GM10248 (cell line): ENCODE results near the gene AKAP5.
A peak's percentile ranks its signal among the peaks of the same experiment; 100 is the strongest.

Experiments used
- CTCF ChIA-PET: fragments of 300-600 bp; sonication (Branson Sonifier 250); formaldehyde crosslinking; extraction: SDS; loops from one replicate; lab custom pipeline; 2021; ENCODE audit warnings: antibody characterized with exemption; lab: Yijun Ruan, JAX
- POLR2A ChIA-PET: fragments of 350-650 bp; sonication (Branson Sonifier 250); formaldehyde crosslinking; extraction: SDS; loops from one replicate; lab custom pipeline; 2020; ENCODE audit warnings: antibody characterized with exemption; lab: Yijun Ruan, JAX
- DNase-seq: peaks from one replicate; pipeline ENCODE4 v3.0.0; 2012; ENCODE audit errors: extremely low spot score
- TF ChIP-seq, protein P1 (sequence below): IDR thresholded peaks from 2 replicates; pipeline ENCODE4 v1.5.1; 2012; ENCODE audit warnings: mild to moderate bottlenecking, low read depth; ENCODE audit errors: extremely low read depth, missing control alignments, control extremely low read depth

Gene AKAP5

DNA sequence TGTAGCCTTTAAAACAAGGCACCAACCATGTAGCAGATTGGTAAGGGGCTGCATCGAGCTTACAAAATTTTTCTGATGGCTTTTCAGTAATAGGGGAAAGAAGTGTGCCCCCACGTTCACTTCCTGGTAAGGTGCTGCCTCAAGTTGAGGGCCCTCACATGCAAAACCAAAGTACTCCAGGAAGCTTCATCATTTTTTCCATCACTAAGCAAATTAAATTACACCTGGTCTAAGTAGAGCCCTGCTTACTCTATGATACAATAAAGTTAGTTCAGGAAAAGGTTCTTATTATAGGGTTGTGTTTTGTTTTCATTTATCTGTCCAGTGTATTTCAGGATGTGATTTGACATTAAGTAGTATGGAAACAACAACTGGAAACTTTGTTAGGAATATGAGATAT is 15.0 kb upstream of the AKAP5 start:
- DNase-seq = no peak
- TF ChIP-seq, protein P1, sequence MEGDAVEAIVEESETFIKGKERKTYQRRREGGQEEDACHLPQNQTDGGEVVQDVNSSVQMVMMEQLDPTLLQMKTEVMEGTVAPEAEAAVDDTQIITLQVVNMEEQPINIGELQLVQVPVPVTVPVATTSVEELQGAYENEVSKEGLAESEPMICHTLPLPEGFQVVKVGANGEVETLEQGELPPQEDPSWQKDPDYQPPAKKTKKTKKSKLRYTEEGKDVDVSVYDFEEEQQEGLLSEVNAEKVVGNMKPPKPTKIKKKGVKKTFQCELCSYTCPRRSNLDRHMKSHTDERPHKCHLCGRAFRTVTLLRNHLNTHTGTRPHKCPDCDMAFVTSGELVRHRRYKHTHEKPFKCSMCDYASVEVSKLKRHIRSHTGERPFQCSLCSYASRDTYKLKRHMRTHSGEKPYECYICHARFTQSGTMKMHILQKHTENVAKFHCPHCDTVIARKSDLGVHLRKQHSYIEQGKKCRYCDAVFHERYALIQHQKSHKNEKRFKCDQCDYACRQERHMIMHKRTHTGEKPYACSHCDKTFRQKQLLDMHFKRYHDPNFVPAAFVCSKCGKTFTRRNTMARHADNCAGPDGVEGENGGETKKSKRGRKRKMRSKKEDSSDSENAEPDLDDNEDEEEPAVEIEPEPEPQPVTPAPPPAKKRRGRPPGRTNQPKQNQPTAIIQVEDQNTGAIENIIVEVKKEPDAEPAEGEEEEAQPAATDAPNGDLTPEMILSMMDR = no peak
- ChIA-PET POLR2A (no interaction called here), CTCF (interaction anchor here (1.0 to 4.6 kb wide), 5 partner anchors 13 to 29 kb away, joined by 3 to 25 read pairs (median 6); no protein-coding TSS in a partner anchor)

DNA sequence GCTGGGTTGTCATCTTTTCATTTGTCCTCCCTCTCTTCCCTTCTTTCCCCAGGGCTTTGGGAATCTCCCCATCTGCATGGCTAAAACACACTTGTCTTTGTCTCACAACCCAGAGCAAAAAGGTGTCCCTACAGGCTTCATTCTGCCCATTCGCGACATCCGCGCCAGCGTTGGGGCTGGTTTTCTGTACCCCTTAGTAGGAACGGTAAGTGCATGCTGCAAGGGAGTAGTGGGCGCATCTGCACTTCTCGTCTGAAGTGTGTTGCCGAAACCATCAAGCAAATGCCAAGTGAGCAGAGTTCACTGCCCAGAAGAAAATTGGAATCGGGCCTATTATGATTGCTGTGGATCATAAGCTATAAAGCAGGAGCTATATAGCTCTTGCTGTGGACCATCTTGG is 10.6 kb upstream of the AKAP5 start:
- ChIA-PET CTCF (interaction anchor here (0.9 to 1.7 kb wide), 2 partner anchors 9 to 10 kb away, joined by 3 read pairs; no protein-coding TSS in a partner anchor), POLR2A (no interaction called here)
- DNase-seq = no peak
- TF ChIP-seq, protein P1 = no peak

DNA sequence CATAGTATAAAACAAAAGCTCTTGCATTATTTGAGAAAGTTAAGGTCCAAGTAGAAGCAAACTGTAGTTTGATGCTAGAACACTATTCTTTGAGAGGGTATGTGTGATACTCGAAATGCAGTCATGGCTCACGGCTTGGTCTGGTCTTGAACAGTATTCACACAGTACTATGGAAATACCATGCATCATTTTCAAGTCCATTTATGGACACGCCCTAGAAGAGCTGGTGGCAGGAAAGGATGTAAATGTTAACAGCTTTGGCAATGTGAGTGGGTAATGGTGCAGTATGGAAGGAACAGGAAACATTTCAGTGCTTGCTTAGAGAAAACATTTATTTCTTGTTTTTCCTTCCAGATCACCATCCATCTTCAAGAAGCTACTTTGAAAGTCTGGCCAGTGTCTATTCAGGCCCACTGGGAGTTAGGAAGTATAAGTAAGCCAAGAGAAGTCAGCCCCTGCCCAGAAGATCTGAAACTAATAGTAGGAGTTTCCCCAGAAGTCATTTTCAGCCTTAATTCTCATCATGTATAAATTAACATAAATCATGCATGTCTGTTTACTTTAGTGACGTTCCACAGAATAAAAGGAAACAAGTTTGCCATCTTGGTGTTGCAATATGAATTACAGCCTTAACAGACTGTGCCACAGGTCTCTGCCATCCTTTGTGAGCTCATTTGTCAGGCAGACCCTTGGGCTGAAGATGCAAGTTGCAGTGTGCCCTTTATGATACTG is 5.7 kb upstream of the AKAP5 start:
- ChIA-PET CTCF (interaction anchor here (1.1 to 2.7 kb wide), 8 partner anchors 10 to 116 kb away, joined by 3 to 13 read pairs (median 6); no protein-coding TSS in a partner anchor), POLR2A (interaction anchor here (0.9 kb wide), 1 partner anchor 10 kb away, joined by 6 read pairs; no protein-coding TSS in a partner anchor)
- TF ChIP-seq, protein P1 = no peak
- DNase-seq = no peak

DNA sequence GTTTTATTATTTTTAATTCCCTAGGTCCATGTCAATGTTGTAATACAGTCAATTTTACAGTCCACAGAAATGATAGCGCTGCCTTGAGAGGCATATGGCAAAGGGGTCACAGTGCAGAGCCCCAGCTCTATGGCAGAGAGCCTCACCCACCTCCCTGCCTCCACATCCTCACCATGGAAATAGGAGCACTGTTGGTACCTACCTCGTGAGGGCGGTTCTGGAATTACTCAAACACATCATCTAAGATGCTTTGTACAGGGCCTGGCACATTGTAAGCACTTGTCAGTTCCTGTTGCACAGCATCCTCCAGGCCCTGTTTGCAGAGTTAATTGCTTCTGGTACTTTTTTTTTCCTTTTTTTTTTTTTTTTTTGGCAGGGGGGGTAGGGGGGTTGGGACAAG is 4.1 kb upstream of the AKAP5 start:
- TF ChIP-seq, protein P1 = no peak
- CTCF ChIA-PET = interaction anchor here (1.1 to 2.7 kb wide), 3 partner anchors 16 to 117 kb away, joined by 3 to 13 read pairs (median 7); no protein-coding TSS in a partner anchor
- DNase-seq = no peak
- POLR2A ChIA-PET = no interaction called here

DNA sequence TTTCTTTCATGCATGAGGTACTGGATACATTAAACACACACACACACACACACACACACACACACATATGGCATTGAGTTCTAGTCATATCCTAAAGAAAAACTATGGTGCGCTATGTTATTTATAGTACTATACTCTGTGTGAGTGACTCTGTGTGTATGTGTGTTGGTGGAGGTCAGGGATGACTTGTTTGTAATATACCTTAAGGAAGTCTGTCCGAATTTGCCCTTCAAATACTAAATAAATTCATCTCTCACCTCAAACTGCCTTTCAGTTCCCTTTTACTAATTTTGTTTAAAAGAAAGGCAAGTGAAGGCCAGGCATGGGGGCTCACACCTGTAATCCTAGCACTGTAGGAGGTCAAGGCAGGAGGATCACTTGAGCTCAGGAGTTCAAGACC is 2.1 kb upstream of the AKAP5 start:
- CTCF ChIA-PET = interaction anchor here (1.0 to 3.6 kb wide), 11 partner anchors 8 to 48 kb away, joined by 3 to 25 read pairs (median 4); no protein-coding TSS in a partner anchor
- TF ChIP-seq, protein P1 = no peak
- POLR2A ChIA-PET = interaction anchor here (0.6 to 1.4 kb wide), 2 partner anchors 15 to 190 kb away, joined by 3 to 4 read pairs; no protein-coding TSS in a partner anchor
- peak; percentile 48 for DNase-seq

DNA sequence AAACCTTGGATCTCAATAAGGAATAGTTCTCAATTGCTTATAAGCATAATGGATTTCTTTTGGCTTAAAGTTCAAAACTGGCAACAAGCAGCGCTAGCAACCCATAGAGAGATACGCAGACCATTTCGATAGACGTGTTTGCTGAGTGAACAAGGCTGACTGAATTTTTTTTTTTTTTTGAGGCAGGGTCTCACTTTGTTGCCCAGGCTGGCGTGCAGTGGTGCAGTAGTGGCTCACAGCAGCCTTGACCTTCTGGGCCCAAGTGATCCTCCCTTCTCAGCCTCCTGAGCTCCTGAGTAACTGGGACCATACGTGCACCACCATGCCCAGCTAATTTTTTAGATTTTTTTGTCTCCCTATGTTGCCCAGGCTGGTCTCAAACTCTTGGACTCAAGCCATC is 1.4 kb upstream of the AKAP5 start:
- DNase-seq = no peak
- TF ChIP-seq, protein P1 = no peak
- ChIA-PET CTCF (interaction anchor here (0.9 to 3.6 kb wide), 10 partner anchors 8 to 52 kb away, joined by 3 to 25 read pairs (median 5); partner anchors contain the start of gene ZBTB25), POLR2A (interaction anchor here (0.7 kb wide), 1 partner anchor 441 kb away, joined by 3 read pairs; no protein-coding TSS in a partner anchor)
